ENCODE results near the gene THBS3. TPM values are rescaled to one million over a fixed set of nuclear protein-coding genes. Genes with fewer than 3 reads are reported as not detected.

The THBS3 gene
- total RNA-seq, 1 donor, result 66.6 TPM

DNA sequence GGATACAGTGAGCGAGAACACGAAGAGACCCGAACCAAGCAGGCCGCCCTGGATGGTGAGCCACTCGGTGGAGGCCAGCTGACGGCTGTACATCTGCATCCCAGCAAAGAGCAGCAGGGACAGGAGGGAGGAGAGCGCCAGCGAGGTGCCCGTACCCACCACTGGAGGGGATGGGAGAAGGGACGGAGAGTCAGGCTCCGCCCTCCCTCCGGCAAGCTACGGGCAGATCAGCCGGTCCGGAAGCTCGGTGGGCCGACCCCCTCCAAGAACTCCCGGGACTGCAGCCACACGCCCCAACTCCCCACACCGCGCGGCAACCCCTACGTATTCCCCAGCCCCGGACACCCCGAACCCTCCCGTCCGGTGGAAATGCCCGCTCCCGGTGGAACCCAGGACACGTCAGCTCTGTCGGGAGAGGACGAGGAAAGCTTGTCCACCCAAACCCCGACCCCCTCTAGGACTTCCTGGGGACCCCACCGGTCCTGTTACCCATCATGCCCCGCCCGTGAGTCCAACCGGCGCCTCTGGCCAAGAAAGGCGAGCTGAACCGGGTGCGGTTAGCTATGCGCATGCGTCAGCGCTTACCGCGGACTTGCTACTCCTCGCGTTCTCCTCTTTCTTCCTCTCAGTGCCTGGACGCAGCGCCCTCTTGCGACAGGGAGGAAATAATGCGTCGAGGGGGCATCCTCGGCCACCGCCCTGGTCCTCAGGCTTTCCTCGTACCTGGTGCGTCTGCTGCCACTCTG is 34.8 kb downstream of the THBS3 start, which contains the start of gene KRTCAP2:
TSS of gene KRTCAP2 (minus strand) at position 573 of the 746 bp plus-strand sequence. CDS start at position 493, 80 bp downstream.
- H3K36me3 ChIP-seq (ENCODE audit: insufficient read depth, low read length), result peaks cover 26% of the 10 kb centered on the region
- TF ChIP-seq, protein P1, sequence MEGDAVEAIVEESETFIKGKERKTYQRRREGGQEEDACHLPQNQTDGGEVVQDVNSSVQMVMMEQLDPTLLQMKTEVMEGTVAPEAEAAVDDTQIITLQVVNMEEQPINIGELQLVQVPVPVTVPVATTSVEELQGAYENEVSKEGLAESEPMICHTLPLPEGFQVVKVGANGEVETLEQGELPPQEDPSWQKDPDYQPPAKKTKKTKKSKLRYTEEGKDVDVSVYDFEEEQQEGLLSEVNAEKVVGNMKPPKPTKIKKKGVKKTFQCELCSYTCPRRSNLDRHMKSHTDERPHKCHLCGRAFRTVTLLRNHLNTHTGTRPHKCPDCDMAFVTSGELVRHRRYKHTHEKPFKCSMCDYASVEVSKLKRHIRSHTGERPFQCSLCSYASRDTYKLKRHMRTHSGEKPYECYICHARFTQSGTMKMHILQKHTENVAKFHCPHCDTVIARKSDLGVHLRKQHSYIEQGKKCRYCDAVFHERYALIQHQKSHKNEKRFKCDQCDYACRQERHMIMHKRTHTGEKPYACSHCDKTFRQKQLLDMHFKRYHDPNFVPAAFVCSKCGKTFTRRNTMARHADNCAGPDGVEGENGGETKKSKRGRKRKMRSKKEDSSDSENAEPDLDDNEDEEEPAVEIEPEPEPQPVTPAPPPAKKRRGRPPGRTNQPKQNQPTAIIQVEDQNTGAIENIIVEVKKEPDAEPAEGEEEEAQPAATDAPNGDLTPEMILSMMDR (IDR thresholded peaks at IDR 0.05; ENCODE audit: extremely low read depth, low read depth, low read length), result peak; percentile 98
- peaks cover 22% of the 10 kb centered on the region for H3K79me2 ChIP-seq (ENCODE audit: insufficient read depth, low read length)
- H4K20me1 ChIP-seq (ENCODE audit: insufficient read depth, low read length), result peaks cover 14% of the 10 kb centered on the region
- H3K27ac ChIP-seq (ENCODE audit: low read depth, low read length), result peak within 1 kb of the TSS; percentile 80
- H3K4me3 ChIP-seq (ENCODE audit: insufficient read depth, low read length), result peak within 1 kb of the TSS; percentile 87
- DNase-seq (ENCODE audit: insufficient read length, low spot score, missing footprints), result peak; percentile 100
- peak within 1 kb of the TSS; percentile 88 for H2AFZ ChIP-seq (ENCODE audit: low read length)
- no peaks in the 10 kb centered on the region for H3K27me3 ChIP-seq (ENCODE audit: insufficient read depth, low read length)
- H3K4me2 ChIP-seq (ENCODE audit: insufficient read depth, low read length), result peak within 1 kb of the TSS; percentile 89
- no peaks in the 10 kb centered on the region for H3K9me3 ChIP-seq (ENCODE audit: low read depth, low read length)
- peaks cover 17% of the 10 kb centered on the region for H3K4me1 ChIP-seq (ENCODE audit: insufficient read depth, low read length)

DNA sequence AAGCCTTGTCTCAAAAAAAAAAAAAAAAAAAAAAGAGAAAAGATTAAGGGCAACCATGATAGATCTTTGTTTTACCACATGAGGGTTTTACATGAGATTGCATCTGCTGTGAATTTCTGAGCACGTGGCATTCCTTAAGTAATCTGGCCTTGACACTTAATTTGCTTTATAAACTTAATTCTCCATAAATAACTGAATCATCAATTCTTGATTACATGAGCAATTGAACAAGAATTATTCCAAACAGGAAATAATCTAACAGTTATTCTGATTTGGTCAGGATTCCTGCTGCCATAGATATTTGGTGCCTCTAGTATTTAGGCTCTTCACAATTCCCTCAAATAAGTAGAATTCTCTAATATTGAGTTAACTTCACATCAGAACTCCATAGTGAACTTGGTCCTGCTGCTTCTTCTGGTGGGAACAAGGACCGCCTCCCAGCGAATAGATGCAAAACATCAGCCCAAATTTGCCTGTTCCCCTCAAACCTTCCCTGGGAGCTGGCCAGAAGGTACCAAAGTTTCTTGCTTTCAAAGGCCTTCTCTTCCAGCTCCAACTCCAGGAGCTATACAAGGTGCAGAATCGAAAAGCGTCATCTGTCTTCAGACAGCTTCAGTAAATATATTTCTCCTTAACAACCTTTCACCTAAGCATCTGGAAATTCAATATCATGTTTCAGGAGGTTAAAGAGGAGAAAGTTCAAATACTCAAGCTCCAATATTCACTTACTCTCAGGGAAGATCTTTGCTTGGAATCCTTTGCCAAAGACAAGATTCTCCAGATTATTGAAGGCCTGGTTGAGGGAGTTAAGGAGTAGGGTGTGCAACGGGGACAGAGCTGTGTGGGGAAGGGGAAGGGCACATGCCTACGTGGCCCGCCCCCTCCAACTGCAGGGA is 35.6 kb downstream of the THBS3 start:
- H2AFZ ChIP-seq (ENCODE audit: low read length), result peak overlapping the region; percentile 88
- peak; percentile 46 for DNase-seq (ENCODE audit: insufficient read length, low spot score, missing footprints)

DNA sequence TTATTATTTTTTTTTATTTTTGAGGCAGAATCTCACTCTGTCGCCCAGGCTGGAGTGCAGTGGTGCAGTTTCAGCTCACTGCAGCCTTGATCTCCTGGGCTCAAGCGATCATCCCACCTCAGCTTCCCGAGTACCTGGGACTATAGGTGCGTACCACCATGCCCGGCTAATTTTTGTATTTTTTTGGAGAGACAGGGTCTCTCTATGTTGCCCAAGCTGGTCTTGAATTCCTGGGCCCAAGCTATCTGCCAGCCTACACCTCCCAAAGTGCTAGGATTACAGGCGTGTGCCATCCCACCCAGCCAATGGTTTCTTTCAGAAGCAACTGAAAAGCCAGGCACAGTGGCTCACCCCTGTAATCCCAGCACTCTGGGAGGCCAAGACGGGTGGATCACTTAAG is 36.9 kb downstream of the THBS3 start:
- H3K4me3 ChIP-seq (ENCODE audit: insufficient read depth, low read length), result no peak overlapping the region
- H3K27ac ChIP-seq (ENCODE audit: low read depth, low read length), result no peak overlapping the region
- TF ChIP-seq, protein P1 (IDR thresholded peaks at IDR 0.05; ENCODE audit: extremely low read depth, low read depth, low read length), result no peak

More for the DNA sequence above, 35.6 kb downstream of the THBS3 start:
- Histone ChIP-seq H3K4me2 (ENCODE audit: insufficient read depth, low read length) (peak overlapping the region; percentile 89), H3K9me3 (ENCODE audit: low read depth, low read length) (no peaks in the 10 kb centered on the region), H3K4me1 (ENCODE audit: insufficient read depth, low read length) (peaks cover 21% of the 10 kb centered on the region), H3K79me2 (ENCODE audit: insufficient read depth, low read length) (peaks cover 22% of the 10 kb centered on the region), H3K4me3 (ENCODE audit: insufficient read depth, low read length) (peak overlapping the region; percentile 87), H3K27ac (ENCODE audit: low read depth, low read length) (peak overlapping the region; percentile 80), H3K27me3 (ENCODE audit: insufficient read depth, low read length) (no peaks in the 10 kb centered on the region), H3K36me3 (ENCODE audit: insufficient read depth, low read length) (peaks cover 26% of the 10 kb centered on the region), H4K20me1 (ENCODE audit: insufficient read depth, low read length) (peaks cover 14% of the 10 kb centered on the region)
- TF ChIP-seq, protein P1 (IDR thresholded peaks at IDR 0.05; ENCODE audit: extremely low read depth, low read depth, low read length), result no peak

More for the DNA sequence above, 36.9 kb downstream of the THBS3 start:
- H3K36me3 ChIP-seq (ENCODE audit: insufficient read depth, low read length), result peaks cover 26% of the 10 kb centered on the region
- H4K20me1 ChIP-seq (ENCODE audit: insufficient read depth, low read length), result peaks cover 14% of the 10 kb centered on the region
- peaks cover 22% of the 10 kb centered on the region for H3K79me2 ChIP-seq (ENCODE audit: insufficient read depth, low read length)
- H2AFZ ChIP-seq (ENCODE audit: low read length), result no peak overlapping the region
- no peak for DNase-seq (ENCODE audit: insufficient read length, low spot score, missing footprints)
- H3K4me2 ChIP-seq (ENCODE audit: insufficient read depth, low read length), result no peak overlapping the region
- peaks cover 21% of the 10 kb centered on the region for H3K4me1 ChIP-seq (ENCODE audit: insufficient read depth, low read length)
- H3K9me3 ChIP-seq (ENCODE audit: low read depth, low read length), result no peaks in the 10 kb centered on the region
- H3K27me3 ChIP-seq (ENCODE audit: insufficient read depth, low read length), result peaks cover 9% of the 10 kb centered on the region
